Measurements from ENCODE around the gene UTRN. TPM values are rescaled to one million over a fixed set of nuclear protein-coding genes. Genes with fewer than 3 reads are reported as not detected.

Gene UTRN
- total and polyA plus RNA-seq, 4 donors, result 24.6 to 489 (median 123) TPM

DNA sequence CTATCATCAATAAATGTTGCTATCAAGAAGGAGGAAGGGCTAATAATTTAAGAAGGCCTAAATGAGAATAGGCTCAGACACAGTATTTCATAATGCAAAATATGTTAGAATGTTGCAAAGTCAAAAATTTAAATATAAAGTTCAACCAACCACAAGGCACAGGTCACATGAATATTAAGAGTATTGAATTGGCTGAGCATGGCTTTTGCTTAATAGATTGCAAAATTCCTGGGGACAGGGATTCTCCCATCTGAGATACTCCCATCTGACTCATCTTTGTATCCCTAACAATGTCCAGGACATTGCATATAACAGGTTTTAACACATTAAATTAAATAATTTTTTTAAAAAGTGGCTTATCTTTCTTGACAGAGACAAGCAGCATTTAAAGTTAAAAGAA, 32.9 kb upstream of the UTRN start:
- H3K4me3 ChIP-seq, result no peak overlapping the region
- no peaks in the 10 kb centered on the region for H3K4me1 ChIP-seq (ENCODE audit: control insufficient read depth in 5 of 5, insufficient read depth in 5 of 5, low read length in 5 of 5)
- H3K9ac ChIP-seq (ENCODE audit: insufficient read depth in 1 of 2, low read length in 2 of 2), result no peak overlapping the region
- no peak overlapping the region for H3K27ac ChIP-seq (ENCODE audit: low read depth in 1 of 2, low read length in 1 of 2)
- ATAC-seq (ENCODE audit: insufficient read depth, low FRiP score) (no peak), DNase-seq (no peak)
- H3K36me3 ChIP-seq (ENCODE audit: control insufficient read depth in 4 of 4, insufficient read depth in 4 of 4, low read length in 4 of 4), result no peaks in the 10 kb centered on the region
- TF ChIP-seq, protein P1, sequence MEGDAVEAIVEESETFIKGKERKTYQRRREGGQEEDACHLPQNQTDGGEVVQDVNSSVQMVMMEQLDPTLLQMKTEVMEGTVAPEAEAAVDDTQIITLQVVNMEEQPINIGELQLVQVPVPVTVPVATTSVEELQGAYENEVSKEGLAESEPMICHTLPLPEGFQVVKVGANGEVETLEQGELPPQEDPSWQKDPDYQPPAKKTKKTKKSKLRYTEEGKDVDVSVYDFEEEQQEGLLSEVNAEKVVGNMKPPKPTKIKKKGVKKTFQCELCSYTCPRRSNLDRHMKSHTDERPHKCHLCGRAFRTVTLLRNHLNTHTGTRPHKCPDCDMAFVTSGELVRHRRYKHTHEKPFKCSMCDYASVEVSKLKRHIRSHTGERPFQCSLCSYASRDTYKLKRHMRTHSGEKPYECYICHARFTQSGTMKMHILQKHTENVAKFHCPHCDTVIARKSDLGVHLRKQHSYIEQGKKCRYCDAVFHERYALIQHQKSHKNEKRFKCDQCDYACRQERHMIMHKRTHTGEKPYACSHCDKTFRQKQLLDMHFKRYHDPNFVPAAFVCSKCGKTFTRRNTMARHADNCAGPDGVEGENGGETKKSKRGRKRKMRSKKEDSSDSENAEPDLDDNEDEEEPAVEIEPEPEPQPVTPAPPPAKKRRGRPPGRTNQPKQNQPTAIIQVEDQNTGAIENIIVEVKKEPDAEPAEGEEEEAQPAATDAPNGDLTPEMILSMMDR (IDR thresholded peaks at IDR 0.05; ENCODE audit: control extremely low read depth, extremely low read depth), result no peak
- H3K27me3 ChIP-seq (ENCODE audit: control insufficient read depth in 3 of 3, insufficient read depth in 3 of 3, low read length in 2 of 3), result no peaks in the 10 kb centered on the region
- no peaks in the 10 kb centered on the region for H3K9me3 ChIP-seq (ENCODE audit: control insufficient read depth in 4 of 4, insufficient read depth in 3 of 4, low read length in 3 of 4)

DNA sequence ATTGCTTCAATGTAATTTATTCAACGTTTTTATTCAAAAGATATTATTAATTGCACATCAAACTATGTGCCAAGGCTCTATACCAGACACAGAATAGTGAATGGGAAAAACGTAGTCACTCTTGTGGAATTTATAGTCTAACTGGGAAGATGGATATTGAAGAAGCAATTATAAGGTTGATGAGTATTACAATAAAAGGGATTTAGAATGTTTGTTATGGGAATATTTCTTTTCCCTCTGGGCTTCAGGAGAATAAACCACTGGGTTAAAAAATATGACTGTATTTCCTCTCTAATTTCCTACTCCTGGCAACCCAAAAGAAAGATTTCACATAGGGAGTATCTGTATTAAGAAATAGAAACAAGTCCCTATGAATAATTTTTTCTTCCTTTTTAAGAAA, 25.1 kb upstream of the UTRN start:
- TF ChIP-seq, protein P1 (IDR thresholded peaks at IDR 0.05; ENCODE audit: control extremely low read depth, extremely low read depth), result no peak
- H3K4me1 ChIP-seq (ENCODE audit: control insufficient read depth in 5 of 5, insufficient read depth in 5 of 5, low read length in 5 of 5), result peaks cover 0 to 6% (median 0%) of the 10 kb centered on the region in 5 donors
- no peak for DNase-seq
- no peaks in the 10 kb centered on the region for H3K9me3 ChIP-seq (ENCODE audit: control insufficient read depth in 4 of 4, insufficient read depth in 3 of 4, low read length in 3 of 4)
- H3K9ac ChIP-seq (ENCODE audit: insufficient read depth in 1 of 2, low read length in 2 of 2), result no peak overlapping the region
- no peak overlapping the region for H3K4me3 ChIP-seq
- WGBS, 2 donors, result 69 to 80% methylated on average over 2 of the region's 2 CpGs
- no peaks in the 10 kb centered on the region for H3K27me3 ChIP-seq (ENCODE audit: control insufficient read depth in 3 of 3, insufficient read depth in 3 of 3, low read length in 2 of 3)
- no peak overlapping the region for H3K27ac ChIP-seq (ENCODE audit: low read depth in 1 of 2, low read length in 1 of 2)
- H3K36me3 ChIP-seq (ENCODE audit: control insufficient read depth in 4 of 4, insufficient read depth in 4 of 4, low read length in 4 of 4), result no peaks in the 10 kb centered on the region
- ATAC-seq (ENCODE audit: insufficient read depth, low FRiP score), result no peak

DNA sequence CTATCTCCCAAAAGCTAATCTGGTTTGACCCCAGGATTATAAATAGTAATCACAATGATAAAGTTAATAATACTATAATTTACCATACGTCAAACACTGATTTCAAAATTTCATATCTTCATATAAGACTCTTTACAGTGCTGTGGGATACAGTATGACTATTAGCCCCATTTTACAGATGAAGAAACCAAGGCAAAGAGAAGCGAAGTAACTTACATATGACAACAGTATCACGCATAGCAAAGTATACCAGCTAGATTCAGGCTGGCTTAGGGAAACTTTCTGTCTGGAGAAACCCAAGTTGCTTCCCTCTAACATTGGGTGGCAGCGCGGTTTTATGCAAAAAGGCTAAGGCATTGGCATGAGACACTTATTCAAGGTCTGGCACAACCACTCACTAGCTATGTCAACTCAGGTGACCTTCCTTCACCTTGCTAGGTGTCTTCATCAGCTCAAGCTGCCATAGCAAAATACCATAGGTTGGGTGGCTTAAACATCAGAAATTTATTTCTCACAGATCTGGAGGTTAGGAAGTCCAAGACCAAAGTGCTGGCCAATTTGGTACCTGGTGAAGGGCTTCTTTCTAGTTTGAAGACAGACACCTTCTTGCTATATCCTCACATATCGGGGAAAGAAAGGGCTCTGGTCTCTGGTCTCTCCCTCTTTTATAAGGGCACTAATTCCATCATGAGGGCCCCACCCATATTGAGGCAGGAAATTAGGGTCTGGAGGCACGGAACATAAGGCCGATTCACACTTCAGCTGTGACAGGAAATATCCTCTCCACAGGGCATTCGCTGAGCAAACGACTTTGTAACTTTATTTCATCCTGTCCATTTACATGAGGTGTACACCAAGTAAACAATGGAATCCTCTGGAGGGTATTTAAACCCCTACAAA, 22.4 kb upstream of the UTRN start:
- no peaks in the 10 kb centered on the region for H3K27me3 ChIP-seq (ENCODE audit: control insufficient read depth in 3 of 3, insufficient read depth in 3 of 3, low read length in 2 of 3)
- H3K36me3 ChIP-seq (ENCODE audit: control insufficient read depth in 4 of 4, insufficient read depth in 4 of 4, low read length in 4 of 4), result no peaks in the 10 kb centered on the region
- H3K4me3 ChIP-seq, result no peak overlapping the region
- no peak overlapping the region for H3K9ac ChIP-seq (ENCODE audit: insufficient read depth in 1 of 2, low read length in 2 of 2)
- TF ChIP-seq, protein P1 (IDR thresholded peaks at IDR 0.05; ENCODE audit: control extremely low read depth, extremely low read depth), result no peak
- H3K27ac ChIP-seq (ENCODE audit: low read depth in 1 of 2, low read length in 1 of 2), result peak overlapping the region in 1 of 2 donors; percentile 14
- H3K4me1 ChIP-seq (ENCODE audit: control insufficient read depth in 5 of 5, insufficient read depth in 5 of 5, low read length in 5 of 5), result peaks cover 0 to 9% (median 0%) of the 10 kb centered on the region in 5 donors
- H3K9me3 ChIP-seq (ENCODE audit: control insufficient read depth in 4 of 4, insufficient read depth in 3 of 4, low read length in 3 of 4), result no peaks in the 10 kb centered on the region
- 90 to 92% methylated on average over 10 of the region's 10 CpGs for WGBS, 2 donors
- no peak for DNase-seq
- ATAC-seq (ENCODE audit: insufficient read depth, low FRiP score), result no peak
